ENCODE data around the gene LARP4B. TPM values are rescaled to one million over a fixed set of nuclear protein-coding genes. Genes with fewer than 3 reads are reported as not detected.

LARP4B gene
- total and polyA plus RNA-seq, 7 donors: 16.6 to 88.3 (median 66.6) TPM

DNA sequence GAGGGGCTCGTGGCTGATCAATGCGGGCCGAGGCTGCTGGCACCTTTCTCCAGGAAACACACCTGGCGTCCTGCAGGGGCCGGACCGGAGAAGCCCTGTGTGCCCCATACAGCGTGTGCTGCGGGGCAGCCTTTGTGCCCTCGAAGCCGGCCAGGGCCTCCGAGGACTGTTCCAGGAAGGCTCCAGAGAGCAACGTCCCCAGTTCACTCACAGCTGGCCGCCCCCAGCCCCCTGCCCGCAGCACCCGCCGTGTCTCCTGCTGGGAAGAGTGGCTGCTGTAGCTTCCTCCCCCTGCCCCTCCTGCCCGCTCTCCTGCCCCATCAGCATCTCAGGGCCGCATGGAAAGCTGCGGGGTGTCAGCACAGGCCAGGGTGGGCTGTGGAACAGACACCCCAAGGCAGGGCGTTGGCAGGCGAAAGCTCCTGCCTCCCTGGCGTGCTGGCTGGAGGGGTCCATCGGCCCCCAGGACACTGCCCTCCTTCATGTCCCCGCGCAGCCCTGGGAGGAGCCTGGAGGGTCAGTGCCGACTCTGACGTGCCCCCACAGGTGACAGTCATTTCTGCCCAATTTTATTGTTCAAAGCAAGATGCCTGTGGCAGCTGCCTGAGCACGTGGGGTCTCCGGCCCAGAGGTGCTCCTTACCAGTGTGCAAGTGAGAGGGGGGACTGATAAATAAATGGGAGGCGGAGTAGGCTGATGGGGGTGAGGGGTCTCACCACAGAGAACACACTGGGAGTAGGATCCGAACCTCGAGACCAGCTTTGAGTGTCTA is 146.2 kb downstream of the LARP4B start:
- peaks cover 17% of the 10 kb centered on the region for H3K4me1 ChIP-seq
- H3K27ac ChIP-seq: no peak overlapping the region
- H3K9me3 ChIP-seq: no peaks in the 10 kb centered on the region
- H3K36me3 ChIP-seq (ENCODE audit: insufficient read depth in 1 of 2, low read depth in 1 of 2): no peaks in the 10 kb centered on the region
- peak in 1 of 2 donors; percentile 17 for DNase-seq
- no peak for TF ChIP-seq CTCF (IDR thresholded peaks at IDR 0.05)
- H3K4me3 ChIP-seq: peak overlapping the region; percentile 58
- WGBS, 3 donors: 48 to 54% (median 48%) methylated on average over 29 to 32 of the region's 32 CpGs
- H3K27me3 ChIP-seq (ENCODE audit: insufficient read depth in 3 of 3, low read length in 2 of 3): peaks cover 0 to 11% (median 0%) of the 10 kb centered on the region in 3 donors
- ATAC-seq: no peak
- intact Hi-C loops (cut with DNase I): loop anchor here (5.0 to 10.0 kb wide), 6 partner anchors 93 to 273 kb away; partner anchors contain the start of gene DIP2C (in 1 of the 2)

DNA sequence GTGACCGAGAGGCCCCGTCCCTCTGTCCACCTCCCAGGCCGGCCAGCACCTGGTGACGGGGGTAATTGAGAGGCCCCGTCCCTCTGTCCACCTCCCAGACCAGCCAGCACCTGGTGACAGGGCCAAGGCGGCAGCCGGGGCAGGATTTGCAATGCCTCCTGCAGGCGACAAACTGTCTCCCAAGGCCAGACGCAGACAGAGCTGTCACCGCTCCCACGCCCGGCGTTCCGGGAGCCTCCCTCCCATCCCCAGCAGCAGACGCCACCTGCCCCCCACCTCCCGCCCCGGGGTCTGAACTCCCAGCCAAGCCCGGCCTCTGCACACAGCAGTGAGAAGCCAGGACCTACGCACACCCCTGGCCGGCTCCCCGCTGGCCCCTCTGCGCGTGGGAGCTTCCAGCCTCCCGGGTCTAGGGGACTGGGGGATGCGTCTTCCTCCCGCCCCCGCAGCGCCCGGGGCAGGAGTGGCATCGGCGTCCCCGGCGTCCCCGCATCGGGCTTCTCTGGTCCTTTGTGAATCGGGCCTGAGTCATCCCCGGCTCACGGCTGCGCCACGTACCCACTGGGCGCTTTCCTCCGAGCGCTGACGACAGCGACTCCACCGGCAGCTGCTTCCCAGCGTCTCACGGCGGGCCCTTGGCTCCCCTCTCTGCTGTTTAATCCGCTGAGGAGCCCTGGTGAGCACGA is 147.0 kb downstream of the LARP4B start:
- intact Hi-C loops (cut with DNase I): loop anchor here (5.0 to 10.0 kb wide), 6 partner anchors 92 to 272 kb away; partner anchors contain the start of gene DIP2C (in 1 of the 2)
- Histone ChIP-seq H3K27me3 (ENCODE audit: insufficient read depth in 3 of 3, low read length in 2 of 3) (peaks cover 0 to 11% (median 0%) of the 10 kb centered on the region in 3 donors), H3K4me3 (peak overlapping the region; percentile 58), H3K27ac (no peak overlapping the region), H3K4me1 (peaks cover 13% of the 10 kb centered on the region), H3K36me3 (ENCODE audit: insufficient read depth in 1 of 2, low read depth in 1 of 2) (no peaks in the 10 kb centered on the region), H3K9me3 (no peaks in the 10 kb centered on the region)
- no peak for TF ChIP-seq CTCF (IDR thresholded peaks at IDR 0.05)
- ATAC-seq: peak; percentile 82 to 93 (median 87)
- peak; percentile 82 to 88 for DNase-seq
- WGBS, 3 donors: 2 to 6% (median 2%) methylated on average over 31 to 51 of the region's 51 CpGs

DNA sequence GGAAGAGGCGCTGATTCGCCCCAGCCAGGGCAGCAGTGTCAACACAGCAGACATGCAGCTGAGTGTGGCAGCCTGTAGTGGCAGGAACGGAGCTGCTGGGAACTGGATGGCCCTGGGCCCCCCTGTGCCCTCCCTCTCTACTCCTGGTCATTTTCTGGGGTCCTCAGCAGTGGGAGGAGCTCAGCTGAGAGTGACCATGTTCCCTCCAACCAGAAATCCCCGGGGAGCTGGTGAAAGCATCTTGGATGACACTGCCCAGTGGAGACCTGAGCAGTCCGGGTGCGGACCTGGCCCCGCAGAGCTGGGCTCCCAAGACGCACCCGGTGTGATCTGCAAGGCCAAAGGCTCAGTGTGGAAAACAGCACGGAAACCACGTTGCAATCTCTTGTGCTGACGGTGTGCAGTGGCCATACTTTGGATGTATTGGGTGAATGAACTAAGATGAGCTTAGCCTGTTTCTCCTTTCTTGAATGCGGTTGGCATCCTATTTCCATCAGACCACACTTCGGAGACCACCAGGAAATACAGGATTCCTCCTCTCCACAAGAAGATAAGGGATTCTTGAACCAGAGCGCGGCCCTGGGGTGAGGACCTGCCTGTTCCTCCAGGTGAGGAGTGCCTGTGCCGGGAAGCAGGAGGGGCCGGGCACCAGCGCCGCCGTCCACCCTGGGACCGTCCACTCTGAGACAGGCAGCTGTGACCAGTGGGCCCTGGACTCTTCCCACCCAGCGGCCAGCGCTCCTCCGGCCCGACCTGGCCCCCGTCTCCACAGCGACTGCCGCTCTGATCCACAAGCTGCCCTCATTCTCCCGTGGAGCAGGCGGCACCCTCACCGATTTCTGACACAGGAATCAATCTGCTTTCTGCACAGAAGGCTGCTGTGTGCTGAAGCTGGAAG is 148.5 kb downstream of the LARP4B start:
- intact Hi-C loops (cut with DNase I): loop anchor here in 1 of 2 donors (10.0 kb wide), 1 partner anchor 168 kb away; no protein-coding TSS in a partner anchor
- ATAC-seq (no peak), DNase-seq (peak in 1 of 2 donors; percentile 47)
- Histone ChIP-seq H3K4me3 (no peak overlapping the region), H3K4me1 (peaks cover 4% of the 10 kb centered on the region), H3K27me3 (ENCODE audit: insufficient read depth in 3 of 3, low read length in 2 of 3) (peaks cover 0 to 11% (median 0%) of the 10 kb centered on the region in 3 donors), H3K9me3 (no peaks in the 10 kb centered on the region), H3K36me3 (ENCODE audit: insufficient read depth in 1 of 2, low read depth in 1 of 2) (no peaks in the 10 kb centered on the region), H3K27ac (no peak overlapping the region)
- WGBS, 3 donors: 83 to 90% (median 88%) methylated on average over 32 of the region's 32 CpGs
- TF ChIP-seq CTCF (IDR thresholded peaks at IDR 0.05): no peak
